ENCODE data around the gene DENND10. TPM values are rescaled to one million over a fixed set of nuclear protein-coding genes. Genes with fewer than 3 reads are reported as not detected.

DENND10 gene
- total and polyA plus RNA-seq, 2 donors (not counting 3 experiments of a cell fraction or from before 2014, with no cell fraction given), result 39.1 to 50.1 TPM

DNA sequence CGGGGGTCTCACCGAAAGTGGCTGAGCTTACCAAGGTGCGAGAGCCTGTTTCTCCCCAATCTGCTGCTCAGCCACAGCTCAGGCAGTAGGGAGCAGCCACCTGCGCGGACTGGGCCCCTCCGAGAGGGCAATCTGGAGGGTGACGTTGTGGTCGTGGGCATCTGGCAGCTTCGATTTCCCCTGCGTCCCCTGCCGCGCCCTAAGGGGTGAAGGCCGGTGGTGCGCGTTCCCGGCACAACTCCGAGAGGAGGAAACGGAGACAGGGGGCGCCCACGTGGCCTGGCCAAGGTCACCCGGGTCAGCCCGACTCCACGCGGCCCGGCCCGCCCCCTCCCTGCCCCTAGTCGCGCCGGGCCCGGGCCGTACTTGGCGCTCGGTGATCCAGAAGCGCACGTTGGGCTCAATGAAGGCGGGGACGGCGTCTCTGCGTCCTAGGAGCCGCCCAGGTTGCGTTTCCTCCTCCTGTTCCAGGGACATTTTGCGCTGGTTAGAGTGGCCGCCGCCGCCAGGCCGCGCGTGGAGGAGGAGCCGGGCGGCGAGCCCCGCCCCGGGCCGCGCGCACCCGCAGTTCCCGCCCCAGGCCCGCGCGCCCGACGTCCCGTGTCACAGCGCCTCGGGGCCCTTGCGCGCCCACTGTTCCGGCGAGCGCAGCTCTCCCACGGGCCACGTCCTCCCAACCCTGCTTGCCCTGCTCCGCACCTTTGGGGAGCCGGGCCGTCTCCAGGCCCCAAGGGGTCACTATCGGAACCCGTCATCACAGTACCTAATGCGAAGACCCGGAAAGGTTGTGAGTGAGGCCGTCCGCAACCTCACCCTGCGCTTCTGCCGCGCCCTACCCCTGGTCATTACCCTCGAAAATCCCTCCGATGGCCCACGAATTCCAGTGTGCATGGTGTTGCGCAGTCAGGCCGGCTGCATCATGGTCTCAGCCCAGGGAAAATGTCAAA, 61.5 kb downstream of the DENND10 start, which contains the start of gene SFXN4:
TSS of gene SFXN4 (minus strand) at position 544 of the 947 bp plus-strand sequence. CDS start at position 477, 67 bp downstream.
- Histone ChIP-seq H3K4me2 (ENCODE audit: insufficient read depth, low read length) (peak within 1 kb of the TSS; percentile 63), H4K20me1 (replicated peaks; ENCODE audit: control insufficient read depth, extremely low read depth, insufficient read depth, low read length) (no peaks in the 10 kb centered on the region), H3K79me2 (ENCODE audit: control insufficient read depth, insufficient read depth, low read length) (no peaks in the 10 kb centered on the region), H3K9me3 (replicated peaks; ENCODE audit: control insufficient read depth, insufficient read depth, low read length) (no peaks in the 10 kb centered on the region), H3K27ac (ENCODE audit: insufficient read depth, low read depth, low read length) (peak within 1 kb of the TSS; percentile 54), H2AFZ (ENCODE audit: low read depth, low read length) (peak within 1 kb of the TSS; percentile 96), H3K9ac (replicated peaks; ENCODE audit: extremely low read depth, insufficient read depth, low read length) (peak within 1 kb of the TSS; percentile 64), H3K36me3 (ENCODE audit: control insufficient read depth in 2 of 2, extremely low read depth in 1 of 2, insufficient read depth in 2 of 2, low read length in 2 of 2) (peaks cover 10 to 15% of the 10 kb centered on the region in 2 experiments), H3K4me1 (ENCODE audit: control insufficient read depth, extremely low read depth, insufficient read depth, low read length) (peaks cover 24% of the 10 kb centered on the region), H3K4me3 (replicated peaks in 1 of 3; ENCODE audit: insufficient read depth in 1 of 3, low read depth in 1 of 3, low read length in 3 of 3) (peak within 1 kb of the TSS; percentile 48 to 70 (median 62)), H3K27me3 (ENCODE audit: control insufficient read depth in 2 of 2, insufficient read depth in 2 of 2, low read length in 2 of 2) (no peaks in the 10 kb centered on the region), H3K9me1 (replicated peaks; ENCODE audit: control insufficient read depth, extremely low read depth, insufficient read depth, low read length) (no peaks in the 10 kb centered on the region)
- POLR2A ChIA-PET, result interaction anchor here (0.5 kb wide), 1 partner anchor 11 kb away, joined by 3 read pairs; no protein-coding TSS in a partner anchor
- FAIRE-seq (peak; percentile 74), DNase-seq (ENCODE audit: low read depth, low spot score) (peak; percentile 68)
- intact Hi-C loops (cut with micrococcal nuclease) (loop anchor here (1.0 to 5.0 kb wide), 4 partner anchors 13 to 432 kb away; partner anchors contain the start of genes DENND10, EIF3A, PRDX3 and TIAL1), dilution Hi-C loops (cut with MboI; ENCODE audit: extremely low pct_ligation_motif_present, low sequenced_read_pairs) (no loop called here)
- TSS peak; percentile 72 for BruUV-seq (replicated peaks)
- CTCF ChIA-PET, result interaction anchor here (1.0 to 4.1 kb wide), 5 partner anchors 13 to 437 kb away, joined by 3 to 12 read pairs (median 5); no protein-coding TSS in a partner anchor
- TF ChIP-seq JUN (IDR thresholded peaks at IDR 0.05; ENCODE audit: borderline replicate concordance, insufficient read depth, insufficient read length, low read depth), result no peak
- TF ChIP-seq, protein P1, sequence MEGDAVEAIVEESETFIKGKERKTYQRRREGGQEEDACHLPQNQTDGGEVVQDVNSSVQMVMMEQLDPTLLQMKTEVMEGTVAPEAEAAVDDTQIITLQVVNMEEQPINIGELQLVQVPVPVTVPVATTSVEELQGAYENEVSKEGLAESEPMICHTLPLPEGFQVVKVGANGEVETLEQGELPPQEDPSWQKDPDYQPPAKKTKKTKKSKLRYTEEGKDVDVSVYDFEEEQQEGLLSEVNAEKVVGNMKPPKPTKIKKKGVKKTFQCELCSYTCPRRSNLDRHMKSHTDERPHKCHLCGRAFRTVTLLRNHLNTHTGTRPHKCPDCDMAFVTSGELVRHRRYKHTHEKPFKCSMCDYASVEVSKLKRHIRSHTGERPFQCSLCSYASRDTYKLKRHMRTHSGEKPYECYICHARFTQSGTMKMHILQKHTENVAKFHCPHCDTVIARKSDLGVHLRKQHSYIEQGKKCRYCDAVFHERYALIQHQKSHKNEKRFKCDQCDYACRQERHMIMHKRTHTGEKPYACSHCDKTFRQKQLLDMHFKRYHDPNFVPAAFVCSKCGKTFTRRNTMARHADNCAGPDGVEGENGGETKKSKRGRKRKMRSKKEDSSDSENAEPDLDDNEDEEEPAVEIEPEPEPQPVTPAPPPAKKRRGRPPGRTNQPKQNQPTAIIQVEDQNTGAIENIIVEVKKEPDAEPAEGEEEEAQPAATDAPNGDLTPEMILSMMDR (IDR thresholded peaks at IDR 0.05; ENCODE audit: extremely low read depth in 1 of 2, insufficient read depth in 1 of 2, low read depth in 1 of 2, low read length in 2 of 2), result no peak
- TF ChIP-seq POLR2A (IDR thresholded peaks at IDR 0.05; ENCODE audit: low read depth, low read length), result peak; percentile 81
- TF ChIP-seq POLR2AphosphoS5 (IDR thresholded peaks at IDR 0.05; ENCODE audit: insufficient read depth, low read depth, low read length), result peak; percentile 58
- TF ChIP-seq EZH2 (IDR thresholded peaks at IDR 0.05; ENCODE audit: borderline replicate concordance, low read depth, low read length, severe bottlenecking), result no peak
- TF ChIP-seq, protein P2, sequence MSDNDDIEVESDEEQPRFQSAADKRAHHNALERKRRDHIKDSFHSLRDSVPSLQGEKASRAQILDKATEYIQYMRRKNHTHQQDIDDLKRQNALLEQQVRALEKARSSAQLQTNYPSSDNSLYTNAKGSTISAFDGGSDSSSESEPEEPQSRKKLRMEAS (IDR thresholded peaks at IDR 0.05; ENCODE audit: insufficient read depth, insufficient read length), result peak; percentile 75
- TF ChIP-seq GATA2 (IDR thresholded peaks at IDR 0.05; ENCODE audit: insufficient read depth, insufficient read length, low read depth, low read length), result no peak
- TF ChIP-seq FOS (IDR thresholded peaks at IDR 0.05; ENCODE audit: borderline replicate concordance, insufficient read depth, low read length), result no peak
- peak; percentile 61 for TF ChIP-seq MYC (IDR thresholded peaks at IDR 0.05; ENCODE audit: low read depth, low read length)
